Umbilical cord (tissue), 2 donors: ENCODE data around the gene OSM. TPM values are rescaled to one million over a fixed set of nuclear protein-coding genes. Genes with fewer than 3 reads are reported as not detected.

Experiments used
- DNase-seq: peaks from one replicate; pipeline ENCODE4 v3.0.0-alpha.2; 2015; ENCODE audit warnings: low spot score
- total RNA-seq: library from RNA; depleted of rRNA; stranded (reverse); fragments of >200 nt; gene quantifications from one replicate; pipeline ENCODE4 v1.2.3, GENCODE V29; 2014; ENCODE audit warnings: low replicate concordance; ENCODE audit not compliant: insufficient read depth

OSM gene
- total RNA-seq, 1 donor from 2014 or later: 4.8 TPM

- peak; percentile 72 for DNase-seq
Measured at GRCh38 chr22:30297991-30298701, 31.5 kb upstream of the OSM start.

- DNase-seq: no peak
Measured at GRCh38 chr22:30297276-30297990, 30.8 kb upstream of the OSM start.

- DNase-seq: no peak
Measured at GRCh38 chr22:30296833-30297232, 30.2 kb upstream of the OSM start.

GRCh38 chr22:30296324-30296723 is 29.7 kb upstream of the OSM start:
- no peak for DNase-seq

DNA sequence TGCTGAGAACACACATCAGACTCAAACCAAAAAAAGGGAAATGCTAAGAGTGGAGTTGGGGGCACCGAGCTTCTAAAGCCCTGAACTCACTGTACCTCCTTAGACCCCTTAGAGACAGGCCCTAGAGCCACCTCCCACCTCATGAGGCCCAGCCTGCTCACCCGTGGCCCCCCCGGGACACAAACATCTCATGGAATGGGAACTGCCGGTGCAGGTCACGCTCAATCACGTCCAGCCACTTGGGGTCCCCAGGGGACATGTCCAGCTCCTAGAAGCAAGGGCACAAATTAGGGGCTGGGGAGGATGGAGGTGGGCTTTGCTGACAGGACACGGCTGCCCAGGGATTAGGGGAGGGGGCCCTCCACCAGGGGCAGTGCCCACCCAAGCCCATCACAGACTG is 28.9 kb upstream of the OSM start:
- DNase-seq: no peak

GRCh38 chr22:30294830-30295229 is 28.2 kb upstream of the OSM start:
- DNase-seq: no peak

DNA sequence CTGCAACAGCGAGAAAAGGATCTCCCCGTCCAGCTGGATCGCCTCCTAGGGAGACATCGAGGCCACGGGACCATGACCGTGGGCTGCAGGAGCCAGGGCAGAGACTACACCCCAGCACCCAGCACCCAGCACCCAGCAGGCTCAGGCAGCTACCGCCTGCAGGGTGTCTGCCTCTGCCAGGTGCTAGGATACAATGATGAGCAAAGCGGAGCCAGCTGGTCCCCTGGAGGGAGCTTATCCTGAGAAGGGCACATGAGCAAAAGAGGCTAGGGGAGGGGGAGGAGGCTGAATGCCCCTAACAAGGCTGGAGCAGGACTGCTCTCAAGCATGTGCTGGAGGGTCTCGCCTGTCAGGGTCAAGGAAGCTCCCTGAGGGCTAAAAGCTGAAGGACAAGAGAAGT is 27.4 kb upstream of the OSM start:
- no peak for DNase-seq

GRCh38 chr22:30293026-30293425 is 26.4 kb upstream of the OSM start:
- DNase-seq: no peak

- no peak for DNase-seq
Measured at GRCh38 chr22:30292069-30292970, 25.7 kb upstream of the OSM start.

DNA sequence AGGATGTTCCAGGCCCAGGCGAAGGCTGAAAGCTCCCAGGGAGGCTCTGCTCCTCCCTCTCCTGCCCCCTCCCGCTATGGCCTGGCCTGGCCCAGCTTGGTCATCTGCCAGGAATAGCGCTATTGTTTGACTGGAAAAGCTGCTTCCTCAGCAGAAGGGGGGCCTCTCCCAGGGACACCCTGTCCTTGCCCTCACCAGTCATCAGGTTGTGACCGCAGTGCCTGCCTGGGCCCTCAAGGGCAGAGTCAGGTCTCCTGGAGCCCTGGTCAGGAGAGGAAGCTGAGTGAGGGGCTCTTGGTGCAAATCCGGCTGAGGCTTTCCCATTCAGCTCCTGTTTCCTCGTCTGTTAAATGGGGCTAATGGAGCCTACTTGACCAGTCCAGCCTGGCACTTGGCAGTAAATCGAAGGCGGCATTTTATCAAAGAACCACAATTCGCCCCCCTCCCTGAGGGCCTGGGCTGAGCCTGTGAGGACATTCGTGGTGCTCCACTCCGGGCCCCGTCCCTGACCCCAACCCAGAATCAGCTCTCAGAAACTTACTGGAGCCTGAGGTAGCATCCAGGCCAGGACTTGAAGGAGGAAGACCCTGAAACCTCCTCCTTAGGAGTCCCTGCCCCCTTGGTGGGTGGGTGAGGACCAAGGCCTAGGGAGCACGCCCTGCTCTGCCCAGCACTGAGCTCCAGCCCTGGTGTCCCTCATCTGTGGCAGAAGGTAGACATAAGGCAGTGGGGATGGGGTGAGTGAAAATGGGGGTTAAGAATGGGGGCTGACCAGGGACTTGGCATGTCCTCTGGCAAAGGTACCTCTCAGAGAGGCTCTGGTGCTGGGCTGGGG is 24.6 kb upstream of the OSM start:
- peak; percentile 73 for DNase-seq

- peak; percentile 64 for DNase-seq
Measured at GRCh38 chr22:30290342-30291057, 23.8 kb upstream of the OSM start.

DNA sequence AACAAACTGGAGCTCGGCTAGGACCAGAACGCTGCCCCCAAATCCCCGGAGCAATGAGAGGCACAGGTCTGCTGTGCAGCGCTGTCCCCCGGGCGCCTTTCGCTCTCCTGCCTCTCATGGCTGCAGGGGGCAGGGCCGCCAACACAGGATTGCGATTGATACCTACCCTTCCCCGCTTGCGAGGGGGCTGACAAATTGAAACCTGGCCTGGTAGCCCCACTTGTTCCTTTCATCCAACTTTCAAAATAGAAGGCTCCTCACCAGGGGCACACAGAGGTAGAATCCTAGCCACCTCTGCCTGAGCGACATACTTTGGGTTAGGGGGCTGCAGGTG is 23.3 kb upstream of the OSM start:
- DNase-seq: no peak

GRCh38 chr22:30289141-30289979 is 22.7 kb upstream of the OSM start, which contains the start of gene CASTOR1:
Gene CASTOR1, minus strand, starts transcription at chr22:30289505. Its CDS starts 8 bp downstream, at chr22:30289497.
- DNase-seq: peak; percentile 100

DNA sequence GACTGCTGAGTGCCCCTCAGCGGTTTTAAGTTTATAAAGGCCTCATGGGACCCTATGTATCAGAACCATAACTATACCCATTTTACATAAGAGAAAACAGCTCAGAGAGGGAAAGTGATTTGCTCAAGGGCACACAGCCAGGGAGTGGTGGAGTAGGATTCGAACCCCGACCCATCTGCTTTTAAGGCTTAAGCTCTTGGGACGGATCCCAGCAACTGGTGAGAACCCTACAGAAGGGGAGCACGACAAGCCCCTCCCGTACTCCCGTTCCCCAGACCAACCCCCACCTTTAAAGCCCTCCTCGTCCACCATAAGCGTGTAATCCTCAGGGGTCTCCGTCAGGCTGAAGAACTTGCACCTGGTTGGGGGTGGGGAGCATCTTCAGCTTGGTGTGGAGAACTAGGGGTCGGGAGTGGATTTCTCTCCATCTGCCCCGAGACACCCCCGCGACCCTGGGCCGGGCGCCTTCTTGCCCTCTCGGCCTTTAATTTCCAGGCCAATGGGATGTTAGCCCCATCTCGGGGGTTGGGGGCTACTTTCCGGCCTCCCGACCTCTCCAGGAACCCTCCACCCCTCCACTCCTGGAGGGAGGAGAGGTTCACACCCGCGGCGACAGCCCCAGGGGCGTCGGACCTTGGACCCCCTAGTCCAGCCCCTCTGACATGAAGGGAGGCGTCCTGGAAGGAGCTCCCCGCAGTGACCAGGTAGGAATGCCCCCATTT is 21.9 kb upstream of the OSM start:
- no peak for DNase-seq

DNA sequence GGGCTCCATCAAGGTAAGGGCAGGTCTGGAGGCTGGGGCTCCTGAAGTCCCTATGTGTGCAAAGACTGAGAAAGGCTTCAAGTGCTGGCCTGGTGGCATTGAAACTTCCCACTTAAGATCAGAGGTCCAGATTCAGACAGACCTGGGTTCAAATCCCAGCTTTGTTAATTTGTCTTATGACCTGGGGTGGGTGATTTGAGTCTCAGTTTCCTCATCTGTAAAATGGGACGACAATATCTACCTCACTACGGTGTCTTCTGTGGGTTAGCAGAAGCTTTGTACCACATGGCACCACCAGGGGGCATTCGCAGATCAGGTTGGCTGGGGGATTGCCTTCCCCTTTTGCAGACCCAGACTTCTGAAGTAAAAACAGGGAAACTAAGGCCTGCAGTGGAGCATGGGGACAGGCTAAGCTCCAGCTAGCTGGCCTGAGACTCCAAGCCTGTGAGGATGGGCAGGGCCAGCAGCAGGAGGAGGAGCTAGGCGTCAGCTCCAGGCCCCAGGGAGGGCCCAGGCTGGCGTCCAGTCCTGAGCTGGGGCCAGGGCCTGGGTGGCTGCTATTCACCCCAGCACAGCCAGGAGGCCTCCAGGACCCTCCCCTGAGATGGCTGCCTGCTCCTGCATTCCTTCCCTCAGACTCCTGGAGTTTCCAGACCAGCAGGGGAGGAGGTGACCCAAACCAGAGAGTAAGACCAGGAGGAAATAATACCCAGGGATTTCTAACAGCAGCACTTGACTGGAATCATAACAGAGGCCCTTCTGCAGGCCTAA is 21.2 kb upstream of the OSM start:
- DNase-seq: peak; percentile 96

DNA sequence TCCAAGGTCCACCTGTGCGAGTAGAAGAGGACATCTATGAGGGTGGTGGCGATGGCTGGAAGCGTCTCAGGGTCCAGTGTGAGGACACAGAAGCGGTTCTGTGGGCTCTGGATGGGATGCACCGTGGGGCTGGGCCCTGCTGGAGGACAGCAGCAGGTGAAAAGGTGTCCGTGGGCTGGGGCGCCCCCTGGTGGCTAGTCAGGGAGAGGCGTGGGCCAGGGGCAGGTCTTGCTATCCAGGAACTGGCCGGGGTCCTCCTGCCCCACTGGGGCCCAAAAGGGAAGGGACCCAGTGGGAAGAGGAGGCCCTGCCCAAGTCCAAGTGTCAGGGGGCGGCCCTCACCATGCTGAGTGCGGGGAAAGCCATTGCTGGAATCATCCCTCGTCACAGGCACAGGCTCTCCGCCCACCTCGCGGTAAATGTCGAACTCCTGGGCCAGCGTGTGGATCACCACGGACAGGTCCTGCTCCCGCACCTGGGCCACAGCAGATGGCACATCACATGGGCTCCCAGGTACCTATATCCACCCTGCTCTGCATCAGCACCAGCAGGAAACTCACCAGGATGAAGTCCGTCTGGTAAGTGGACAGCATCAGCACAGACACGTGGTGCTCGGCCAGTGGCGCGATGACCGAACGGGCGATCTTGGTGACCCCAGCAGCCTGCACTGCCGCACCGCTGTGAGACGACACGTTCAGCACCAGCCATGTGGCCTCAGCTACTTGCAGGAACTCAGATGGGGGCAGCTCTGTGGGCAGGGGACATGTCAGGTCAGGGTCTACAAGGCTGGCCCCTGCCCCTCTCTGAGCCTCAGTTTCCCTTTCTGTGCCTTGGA is 20.4 kb upstream of the OSM start:
- DNase-seq: no peak

- DNase-seq: no peak
Measured at GRCh38 chr22:30286331-30286730, 19.7 kb upstream of the OSM start.

- DNase-seq: no peak
Measured at GRCh38 chr22:30285846-30286200, 19.2 kb upstream of the OSM start.
